ENCODE data around the gene MSX1. TPM values are rescaled to one million over a fixed set of nuclear protein-coding genes. Genes with fewer than 3 reads are reported as not detected.

Gene MSX1
- polyA plus RNA-seq, 1 experiment: 6.9 TPM

GRCh38 chr4:4899202-4899925 is 39.9 kb downstream of the MSX1 start:
- Histone ChIP-seq H3K36me3 (ENCODE audit: control insufficient read depth, insufficient read depth, low read length) (no peaks in the 10 kb centered on the region), H3K4me3 (ENCODE audit: low read depth, low read length) (no peak overlapping the region), H3K27me3 (ENCODE audit: control insufficient read depth, insufficient read depth, low read length) (no peaks in the 10 kb centered on the region)
- ChIA-PET CTCF (interaction anchor here (1.7 kb wide), 1 partner anchor 12 kb away, joined by 4 read pairs; no protein-coding TSS in a partner anchor), POLR2A (no interaction called here)
- TF ChIP-seq, protein P1, sequence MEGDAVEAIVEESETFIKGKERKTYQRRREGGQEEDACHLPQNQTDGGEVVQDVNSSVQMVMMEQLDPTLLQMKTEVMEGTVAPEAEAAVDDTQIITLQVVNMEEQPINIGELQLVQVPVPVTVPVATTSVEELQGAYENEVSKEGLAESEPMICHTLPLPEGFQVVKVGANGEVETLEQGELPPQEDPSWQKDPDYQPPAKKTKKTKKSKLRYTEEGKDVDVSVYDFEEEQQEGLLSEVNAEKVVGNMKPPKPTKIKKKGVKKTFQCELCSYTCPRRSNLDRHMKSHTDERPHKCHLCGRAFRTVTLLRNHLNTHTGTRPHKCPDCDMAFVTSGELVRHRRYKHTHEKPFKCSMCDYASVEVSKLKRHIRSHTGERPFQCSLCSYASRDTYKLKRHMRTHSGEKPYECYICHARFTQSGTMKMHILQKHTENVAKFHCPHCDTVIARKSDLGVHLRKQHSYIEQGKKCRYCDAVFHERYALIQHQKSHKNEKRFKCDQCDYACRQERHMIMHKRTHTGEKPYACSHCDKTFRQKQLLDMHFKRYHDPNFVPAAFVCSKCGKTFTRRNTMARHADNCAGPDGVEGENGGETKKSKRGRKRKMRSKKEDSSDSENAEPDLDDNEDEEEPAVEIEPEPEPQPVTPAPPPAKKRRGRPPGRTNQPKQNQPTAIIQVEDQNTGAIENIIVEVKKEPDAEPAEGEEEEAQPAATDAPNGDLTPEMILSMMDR (IDR thresholded peaks at IDR 0.05; ENCODE audit: insufficient read depth, low read depth, low read length): no peak
- DNase-seq (ENCODE audit: low read depth): no peak

DNA sequence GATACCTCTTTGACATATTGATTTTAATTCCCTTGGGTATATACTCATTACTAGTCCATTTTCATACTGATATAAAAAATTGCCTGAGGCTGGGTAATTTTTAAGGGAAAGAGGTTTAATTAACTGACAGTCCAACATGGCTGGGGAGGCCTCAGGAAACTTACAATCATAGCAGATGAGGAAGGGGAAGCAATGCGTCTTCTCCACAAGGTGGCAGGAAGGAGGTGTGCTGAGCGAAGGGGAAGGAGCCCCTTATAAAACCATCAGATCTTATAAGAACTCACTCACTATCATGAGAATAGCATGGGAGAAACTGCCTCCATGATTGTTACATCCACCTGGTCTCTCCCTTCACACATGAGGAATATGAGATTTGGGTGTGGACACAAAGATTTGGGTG is 42.4 kb downstream of the MSX1 start:
- POLR2A ChIA-PET: no interaction called here
- TF ChIP-seq, protein P1 (IDR thresholded peaks at IDR 0.05; ENCODE audit: insufficient read depth, low read depth, low read length): no peak
- DNase-seq (ENCODE audit: low read depth): no peak
- H3K36me3 ChIP-seq (ENCODE audit: control insufficient read depth, insufficient read depth, low read length): no peaks in the 10 kb centered on the region
- CTCF ChIA-PET: no interaction called here
- H3K27me3 ChIP-seq (ENCODE audit: control insufficient read depth, insufficient read depth, low read length): no peaks in the 10 kb centered on the region
- H3K4me3 ChIP-seq (ENCODE audit: low read depth, low read length): no peak overlapping the region

GRCh38 chr4:4912155-4912554 is 52.7 kb downstream of the MSX1 start:
- ChIA-PET CTCF (interaction anchor here (1.4 kb wide), 1 partner anchor 13 kb away, joined by 4 read pairs; no protein-coding TSS in a partner anchor), POLR2A (no interaction called here)
- TF ChIP-seq, protein P1 (IDR thresholded peaks at IDR 0.05; ENCODE audit: insufficient read depth, low read depth, low read length): no peak
- no peak for DNase-seq (ENCODE audit: low read depth)
- no peaks in the 10 kb centered on the region for H3K27me3 ChIP-seq (ENCODE audit: control insufficient read depth, insufficient read depth, low read length)
- no peak overlapping the region for H3K4me3 ChIP-seq (ENCODE audit: low read depth, low read length)
- no peaks in the 10 kb centered on the region for H3K36me3 ChIP-seq (ENCODE audit: control insufficient read depth, insufficient read depth, low read length)

DNA sequence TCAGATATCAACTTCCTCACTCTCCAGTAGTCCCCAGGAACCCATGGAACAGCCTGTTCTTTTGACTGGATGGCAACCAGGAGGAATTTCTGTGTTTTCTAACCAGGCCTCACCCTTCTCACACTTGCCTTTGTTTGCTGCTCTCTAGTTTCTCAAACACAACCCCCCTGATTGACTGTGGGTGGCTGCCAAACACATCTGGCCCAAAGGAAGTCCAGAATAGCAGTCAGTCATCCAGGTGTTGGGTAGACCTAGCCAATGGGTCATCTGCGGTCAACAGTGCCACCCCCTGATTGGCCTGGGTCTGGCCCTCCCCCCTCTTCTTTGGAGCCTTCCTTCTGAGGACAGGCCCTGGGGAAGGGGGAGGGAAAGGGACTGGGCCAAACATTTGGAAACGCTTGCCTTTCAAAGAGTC is 53.7 kb downstream of the MSX1 start:
- CTCF ChIA-PET: no interaction called here
- H3K4me3 ChIP-seq (ENCODE audit: low read depth, low read length): no peak overlapping the region
- POLR2A ChIA-PET: no interaction called here

More for the DNA sequence above, 53.7 kb downstream of the MSX1 start:
- TF ChIP-seq, protein P1 (IDR thresholded peaks at IDR 0.05; ENCODE audit: insufficient read depth, low read depth, low read length): no peak
- DNase-seq (ENCODE audit: low read depth): no peak
- Histone ChIP-seq H3K36me3 (ENCODE audit: control insufficient read depth, insufficient read depth, low read length) (no peaks in the 10 kb centered on the region), H3K27me3 (ENCODE audit: control insufficient read depth, insufficient read depth, low read length) (no peaks in the 10 kb centered on the region)

Other genes with a start within 250 kb of the MSX1 start
- gene CYTL1, start 159.8 kb downstream of the MSX1 start, polyA plus RNA-seq (2011; rRNA removed): 0.12 TPM in 1 of 2 replicates, not detected in the other
- 5.6 and 11.2 TPM in 2 replicates for gene STK32B, start 191.8 kb downstream of the MSX1 start, polyA plus RNA-seq (2011; rRNA removed)

Data from BJ (cell line).